Stimulated activated naive CD8-positive, alpha-beta T cell treated with anti-CD3 and anti-CD28 coated beads, Interleukin-15, Interleukin-2, amounts not matched to agents 100 ng/mL and 50 ng/mL, for 24 hours (primary cell): ENCODE measurements around the gene PDRG1.
A peak's percentile ranks its signal among the peaks of the same experiment; 100 is the strongest.

ENCODE experiments used
- H3K27ac Mint-ChIP-seq: one replicate; pipeline ENCODE4 v1.8.0; 2021; ENCODE audit warnings: mild to moderate bottlenecking, mixed read lengths
- H3K27me3 Mint-ChIP-seq: one replicate; pipeline ENCODE4 v1.8.0; 2021; ENCODE audit warnings: mixed read lengths
- H3K36me3 Mint-ChIP-seq: one replicate; pipeline ENCODE4 v1.8.0; 2021; ENCODE audit warnings: low read depth, mixed read lengths
- H3K4me1 Mint-ChIP-seq: one replicate; pipeline ENCODE4 v1.8.0; 2021; ENCODE audit warnings: low read depth, mixed read lengths
- H3K4me3 Mint-ChIP-seq: one replicate; pipeline ENCODE4 v1.8.0; 2021; ENCODE audit warnings: mild to moderate bottlenecking, mixed read lengths
- H3K9me3 Mint-ChIP-seq: one replicate; pipeline ENCODE4 v1.8.0; 2021; ENCODE audit warnings: mixed read lengths

PDRG1 gene

GRCh38 chr20:31974951-31975487, 23.2 kb upstream of the PDRG1 start:
- Mint-ChIP-seq H3K36me3 (no peaks in the 10 kb centered on the region), H3K27ac (no peak overlapping the region), H3K4me3 (no peak overlapping the region), H3K4me1 (no peaks in the 10 kb centered on the region), H3K27me3 (peaks cover 29% of the 10 kb centered on the region), H3K9me3 (no peaks in the 10 kb centered on the region)

GRCh38 chr20:31974296-31974695, 22.4 kb upstream of the PDRG1 start:
- H3K27me3 Mint-ChIP-seq: peaks cover 34% of the 10 kb centered on the region
- H3K9me3 Mint-ChIP-seq: no peaks in the 10 kb centered on the region
- no peaks in the 10 kb centered on the region for H3K4me1 Mint-ChIP-seq
- no peak overlapping the region for H3K4me3 Mint-ChIP-seq
- no peak overlapping the region for H3K27ac Mint-ChIP-seq
- H3K36me3 Mint-ChIP-seq: no peaks in the 10 kb centered on the region

- Mint-ChIP-seq H3K4me1 (peaks cover 4% of the 10 kb centered on the region), H3K36me3 (no peaks in the 10 kb centered on the region), H3K27ac (no peak overlapping the region), H3K27me3 (peaks cover 41% of the 10 kb centered on the region), H3K9me3 (no peaks in the 10 kb centered on the region), H3K4me3 (no peak overlapping the region)
These were observed 20.7 kb upstream of the PDRG1 start for GRCh38 chr20:31972471-31973021.

- peaks cover 53% of the 10 kb centered on the region for H3K27me3 Mint-ChIP-seq
- no peaks in the 10 kb centered on the region for H3K9me3 Mint-ChIP-seq
- H3K4me1 Mint-ChIP-seq: peaks cover 4% of the 10 kb centered on the region
- no peak overlapping the region for H3K27ac Mint-ChIP-seq
- no peak overlapping the region for H3K4me3 Mint-ChIP-seq
- H3K36me3 Mint-ChIP-seq: no peaks in the 10 kb centered on the region
These were observed 18.1 kb upstream of the PDRG1 start for GRCh38 chr20:31969991-31970390.

GRCh38 chr20:31968291-31969126, 16.7 kb upstream of the PDRG1 start:
- Mint-ChIP-seq H3K36me3 (no peaks in the 10 kb centered on the region), H3K27me3 (peaks cover 58% of the 10 kb centered on the region), H3K4me3 (peak overlapping the region; percentile 88), H3K4me1 (peaks cover 4% of the 10 kb centered on the region), H3K27ac (no peak overlapping the region), H3K9me3 (no peaks in the 10 kb centered on the region)

- Mint-ChIP-seq H3K27ac (no peak within 1 kb of the TSS), H3K4me3 (peak within 1 kb of the TSS; percentile 88), H3K27me3 (peaks cover 61% of the 10 kb centered on the region), H3K4me1 (peaks cover 4% of the 10 kb centered on the region), H3K9me3 (no peaks in the 10 kb centered on the region), H3K36me3 (no peaks in the 10 kb centered on the region)
These were observed 16.0 kb upstream of the PDRG1 start, which contains the start of gene XKR7 for GRCh38 chr20:31967830-31968249. TSS of gene XKR7 (plus strand) at chr20:31968151. CDS start at chr20:31968176, 25 bp downstream.

- Mint-ChIP-seq H3K27me3 (peaks cover 63% of the 10 kb centered on the region), H3K27ac (no peak overlapping the region), H3K36me3 (no peaks in the 10 kb centered on the region), H3K4me3 (peak overlapping the region; percentile 60), H3K4me1 (peaks cover 4% of the 10 kb centered on the region), H3K9me3 (no peaks in the 10 kb centered on the region)
These were observed 15.3 kb upstream of the PDRG1 start for GRCh38 chr20:31966991-31967655.

- Mint-ChIP-seq H3K9me3 (no peaks in the 10 kb centered on the region), H3K4me3 (no peak overlapping the region), H3K36me3 (no peaks in the 10 kb centered on the region), H3K27ac (no peak overlapping the region), H3K4me1 (peaks cover 4% of the 10 kb centered on the region), H3K27me3 (peaks cover 51% of the 10 kb centered on the region)
These were observed 12.0 kb upstream of the PDRG1 start for GRCh38 chr20:31963889-31964288.

GRCh38 chr20:31962761-31963160, 10.9 kb upstream of the PDRG1 start:
- no peaks in the 10 kb centered on the region for H3K4me1 Mint-ChIP-seq
- no peak overlapping the region for H3K4me3 Mint-ChIP-seq
- no peaks in the 10 kb centered on the region for H3K9me3 Mint-ChIP-seq
- no peak overlapping the region for H3K27ac Mint-ChIP-seq
- no peaks in the 10 kb centered on the region for H3K36me3 Mint-ChIP-seq
- H3K27me3 Mint-ChIP-seq: peaks cover 50% of the 10 kb centered on the region

- Mint-ChIP-seq H3K9me3 (no peaks in the 10 kb centered on the region), H3K27ac (no peak overlapping the region), H3K36me3 (peaks cover under 1% of the 10 kb centered on the region), H3K27me3 (peaks cover 18% of the 10 kb centered on the region), H3K4me1 (peaks cover 4% of the 10 kb centered on the region), H3K4me3 (no peak overlapping the region)
These were observed 5.0 kb upstream of the PDRG1 start for GRCh38 chr20:31956556-31957526.

GRCh38 chr20:31954500-31954899, 2.7 kb upstream of the PDRG1 start:
- Mint-ChIP-seq H3K4me1 (peaks cover 25% of the 10 kb centered on the region), H3K27ac (no peak overlapping the region), H3K27me3 (peaks cover 14% of the 10 kb centered on the region), H3K4me3 (no peak overlapping the region), H3K9me3 (no peaks in the 10 kb centered on the region), H3K36me3 (peaks cover 16% of the 10 kb centered on the region)

- peaks cover 8% of the 10 kb centered on the region for H3K27me3 Mint-ChIP-seq
- H3K4me3 Mint-ChIP-seq: no peak overlapping the region
- H3K4me1 Mint-ChIP-seq: peaks cover 30% of the 10 kb centered on the region
- H3K9me3 Mint-ChIP-seq: peaks cover 3% of the 10 kb centered on the region
- H3K36me3 Mint-ChIP-seq: peaks cover 22% of the 10 kb centered on the region
- H3K27ac Mint-ChIP-seq: no peak overlapping the region
These were observed 1.8 kb upstream of the PDRG1 start for GRCh38 chr20:31953556-31954148.

- Mint-ChIP-seq H3K9me3 (peaks cover 4% of the 10 kb centered on the region), H3K4me3 (peak overlapping the region; percentile 96), H3K36me3 (peaks cover 44% of the 10 kb centered on the region), H3K27ac (peak overlapping the region; percentile 96), H3K27me3 (peaks cover 3% of the 10 kb centered on the region), H3K4me1 (peaks cover 31% of the 10 kb centered on the region)
These were observed 680 bp downstream of the PDRG1 start for GRCh38 chr20:31951203-31951529.
